GM19193 (cell line): ENCODE data around the gene AKR7A2.

ENCODE experiments used
- POLR2A ChIP-seq: IDR thresholded peaks from 4 replicates; pipeline ENCODE4 v1.6.1; 2011; ENCODE audit not compliant: insufficient read depth, insufficient read length; ENCODE audit errors: extremely low read depth

The AKR7A2 gene

GRCh38 chr1:19322481-19322880 is 10.5 kb upstream of the AKR7A2 start:
- no peak for TF ChIP-seq POLR2A

- no peak for TF ChIP-seq POLR2A
Measured at GRCh38 chr1:19321071-19321470, 9.1 kb upstream of the AKR7A2 start.

- TF ChIP-seq POLR2A: no peak
Measured at GRCh38 chr1:19319196-19319595, 7.3 kb upstream of the AKR7A2 start.

GRCh38 chr1:19317126-19317910 is 5.4 kb upstream of the AKR7A2 start:
- no peak for TF ChIP-seq POLR2A

- TF ChIP-seq POLR2A: no peak
Measured at GRCh38 chr1:19315378-19316198, 3.6 kb upstream of the AKR7A2 start.

GRCh38 chr1:19313961-19314882 is 2.3 kb upstream of the AKR7A2 start:
- no peak for TF ChIP-seq POLR2A

- TF ChIP-seq POLR2A: no peak
Measured at GRCh38 chr1:19313636-19313959, 1.7 kb upstream of the AKR7A2 start.

GRCh38 chr1:19312782-19313635 is 1.1 kb upstream of the AKR7A2 start:
- no peak for TF ChIP-seq POLR2A

GRCh38 chr1:19311503-19311930 is 427 bp downstream of the AKR7A2 start:
- TF ChIP-seq POLR2A: no peak

GRCh38 chr1:19310720-19311502 is 1.0 kb downstream of the AKR7A2 start:
- TF ChIP-seq POLR2A: no peak

- TF ChIP-seq POLR2A: no peak
Measured at GRCh38 chr1:19310061-19310460, 1.9 kb downstream of the AKR7A2 start.

GRCh38 chr1:19309123-19309813 is 2.7 kb downstream of the AKR7A2 start:
- no peak for TF ChIP-seq POLR2A

- TF ChIP-seq POLR2A: no peak
Measured at GRCh38 chr1:19308509-19308907, 3.4 kb downstream of the AKR7A2 start.
